ENCODE results near the gene OTUB1. TPM values are rescaled to one million over a fixed set of nuclear protein-coding genes. Genes with fewer than 3 reads are reported as not detected.

The OTUB1 gene
- total RNA-seq, 1 experiment from 2014 or later = 136 TPM

- H3K9me3 ChIP-seq (ENCODE audit: low read depth, low read length, poor library complexity, severe bottlenecking) = no peaks in the 10 kb centered on the region
- H3K4me1 ChIP-seq (ENCODE audit: insufficient read depth, low read length, poor library complexity, severe bottlenecking) = peaks cover 17% of the 10 kb centered on the region
- intact Hi-C loops (cut with micrococcal nuclease; ENCODE audit: unreplicated experiment) = no loop called here
- peaks cover 14% of the 10 kb centered on the region for H3K27me3 ChIP-seq (replicated peaks; ENCODE audit: insufficient read depth, low read depth, low read length, poor library complexity)
- no peak overlapping the region for H3K4me3 ChIP-seq (ENCODE audit: low read depth, low read length, poor library complexity, severe bottlenecking)
- H3K27ac ChIP-seq (ENCODE audit: low read depth, low read length, poor library complexity, severe bottlenecking) = no peak overlapping the region
- no peak for TF ChIP-seq CTCF (conservative IDR thresholded peaks at IDR 0.05; ENCODE audit: low read depth, low read length)
- ChIA-PET POLR2A (ENCODE audit: low non-redundant PET) (no interaction called here), CTCF (interaction anchor here (0.5 kb wide), 1 partner anchor 34 kb away, joined by 5 read pairs; no protein-coding TSS in a partner anchor)
- no TSS peak for BruUV-seq (replicated peaks)
- H3K36me3 ChIP-seq (ENCODE audit: insufficient read depth, low read length, poor library complexity, severe bottlenecking) = no peaks in the 10 kb centered on the region
- DNase-seq (ENCODE audit: low spot score) = no peak
Measured at GRCh38 chr11:64034411-64034811, 48.2 kb downstream of the OTUB1 start.

DNA sequence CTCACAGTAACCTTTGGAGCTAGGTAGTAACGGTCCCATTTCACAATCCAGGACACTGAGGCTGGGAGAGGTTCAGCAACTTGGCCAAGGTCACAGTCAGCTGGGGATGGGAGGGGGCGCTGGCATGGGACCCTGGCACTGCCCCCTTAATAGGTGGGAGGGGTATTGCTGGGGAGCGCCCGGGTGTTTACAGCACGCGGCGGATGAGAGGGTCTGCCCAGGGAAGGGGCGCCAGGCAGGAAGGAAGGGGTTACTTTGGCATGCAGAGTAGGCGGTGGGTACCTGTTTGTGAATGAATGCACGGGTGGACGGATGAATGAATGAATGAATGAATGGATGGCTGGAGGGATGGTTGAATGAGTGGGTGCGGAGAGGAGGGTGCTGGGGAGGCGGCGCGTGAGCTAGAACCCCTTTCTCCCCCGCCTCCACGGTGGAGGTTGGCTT is 48.9 kb downstream of the OTUB1 start:
- CTCF ChIA-PET = no interaction called here
- TF ChIP-seq CTCF (conservative IDR thresholded peaks at IDR 0.05; ENCODE audit: low read depth, low read length) = no peak
- H3K27me3 ChIP-seq (replicated peaks; ENCODE audit: insufficient read depth, low read depth, low read length, poor library complexity) = peaks cover 14% of the 10 kb centered on the region

GRCh38 chr11:64035576-64035975 is 49.3 kb downstream of the OTUB1 start, which contains the start of gene FLRT1:
Gene FLRT1 (plus strand): TSS chr11:64035931. CDS start chr11:64116268, 80,337 bp downstream.
- BruUV-seq (replicated peaks) = no TSS peak
- H3K4me1 ChIP-seq (ENCODE audit: insufficient read depth, low read length, poor library complexity, severe bottlenecking) = peaks cover 17% of the 10 kb centered on the region
- peaks cover 14% of the 10 kb centered on the region for H3K27me3 ChIP-seq (replicated peaks; ENCODE audit: insufficient read depth, low read depth, low read length, poor library complexity)
- peak within 1 kb of the TSS; percentile 60 for H3K4me3 ChIP-seq (ENCODE audit: low read depth, low read length, poor library complexity, severe bottlenecking)
- CTCF ChIA-PET = interaction anchor here (0.5 kb wide), 1 partner anchor 26 kb away, joined by 10 read pairs; no protein-coding TSS in a partner anchor
- H3K27ac ChIP-seq (ENCODE audit: low read depth, low read length, poor library complexity, severe bottlenecking) = peak within 1 kb of the TSS; percentile 47
- intact Hi-C loops (cut with micrococcal nuclease; ENCODE audit: unreplicated experiment) = no loop called here
- H3K36me3 ChIP-seq (ENCODE audit: insufficient read depth, low read length, poor library complexity, severe bottlenecking) = no peaks in the 10 kb centered on the region
- DNase-seq (ENCODE audit: low spot score) = no peak
- TF ChIP-seq CTCF (conservative IDR thresholded peaks at IDR 0.05; ENCODE audit: low read depth, low read length) (no peak), EZH2 (IDR thresholded peaks at IDR 0.05; ENCODE audit: borderline replicate concordance, low read depth, low read length, poor library complexity, severe bottlenecking) (no peak)
- no peaks in the 10 kb centered on the region for H3K9me3 ChIP-seq (ENCODE audit: low read depth, low read length, poor library complexity, severe bottlenecking)
- POLR2A ChIA-PET (ENCODE audit: low non-redundant PET) = no interaction called here

More for the DNA sequence above, 48.9 kb downstream of the OTUB1 start:
- Histone ChIP-seq H3K9me3 (ENCODE audit: low read depth, low read length, poor library complexity, severe bottlenecking) (no peaks in the 10 kb centered on the region), H3K27ac (ENCODE audit: low read depth, low read length, poor library complexity, severe bottlenecking) (no peak overlapping the region), H3K4me1 (ENCODE audit: insufficient read depth, low read length, poor library complexity, severe bottlenecking) (peaks cover 17% of the 10 kb centered on the region), H3K4me3 (ENCODE audit: low read depth, low read length, poor library complexity, severe bottlenecking) (peak overlapping the region; percentile 60), H3K36me3 (ENCODE audit: insufficient read depth, low read length, poor library complexity, severe bottlenecking) (no peaks in the 10 kb centered on the region)
- no TSS peak for BruUV-seq (replicated peaks)
- POLR2A ChIA-PET (ENCODE audit: low non-redundant PET) = no interaction called here
- intact Hi-C loops (cut with micrococcal nuclease; ENCODE audit: unreplicated experiment) = no loop called here
- DNase-seq (ENCODE audit: low spot score) = no peak

Measured in A673 (cell line).